Measurements from ENCODE around the gene GPSM1. TPM values are rescaled to one million over a fixed set of nuclear protein-coding genes. Genes with fewer than 3 reads are reported as not detected.

Gene GPSM1
- total and polyA plus RNA-seq, 9 of the 15 experiments (the other 6 are each of a cell fraction or from before 2014, with no cell fraction given): 0.04 to 14.2 (median 3.1) TPM

- TF ChIP-seq MGA (IDR thresholded peaks at IDR 0.05): no peak
- TF ChIP-seq ZNF695 (CRISPR knock-in tag; IDR thresholded peaks at IDR 0.05): no peak
- peak; percentile 41; the same call in 1 of the 2 replicates for TF ChIP-seq ZBTB33 (CRISPR knock-in tag; IDR thresholded peaks at IDR 0.05)
- TF ChIP-seq ZEB2 (IDR thresholded peaks at IDR 0.05): no peak
- TF ChIP-seq HSF4 (CRISPR knock-in tag; IDR thresholded peaks at IDR 0.05; ENCODE audit: borderline replicate concordance): no peak
- TF ChIP-seq KAT2B (IDR thresholded peaks at IDR 0.05; ENCODE audit: low read depth, low read length): no peak
- no peak for TF ChIP-seq CUX1 (CRISPR knock-in tag; IDR thresholded peaks at IDR 0.05)
- no peak for TF ChIP-seq ZNF384 (IDR thresholded peaks at IDR 0.05; ENCODE audit: low read depth, low read length)
Observed at GRCh38 chr9:136339173-136339957, 12.0 kb downstream of the GPSM1 start (continued).

Data from K562 (cell line).